ENCODE data around the gene RPAP3. TPM values are rescaled to one million over a fixed set of nuclear protein-coding genes. Genes with fewer than 3 reads are reported as not detected.

RPAP3 gene
- total RNA-seq, 1 donor from 2014 or later = 39.9 TPM

- Mint-ChIP-seq H3K4me3 (no peak overlapping the region), H3K36me3 (no peaks in the 10 kb centered on the region), H3K27me3 (no peaks in the 10 kb centered on the region), H3K9me3 (no peaks in the 10 kb centered on the region), H3K27ac (no peak overlapping the region), H3K4me1 (ENCODE audit: unreplicated experiment) (peaks cover 38% of the 10 kb centered on the region)
- no peak for DNase-seq (ENCODE audit: extremely low spot score, unreplicated experiment)
- TF ChIP-seq, protein P1, sequence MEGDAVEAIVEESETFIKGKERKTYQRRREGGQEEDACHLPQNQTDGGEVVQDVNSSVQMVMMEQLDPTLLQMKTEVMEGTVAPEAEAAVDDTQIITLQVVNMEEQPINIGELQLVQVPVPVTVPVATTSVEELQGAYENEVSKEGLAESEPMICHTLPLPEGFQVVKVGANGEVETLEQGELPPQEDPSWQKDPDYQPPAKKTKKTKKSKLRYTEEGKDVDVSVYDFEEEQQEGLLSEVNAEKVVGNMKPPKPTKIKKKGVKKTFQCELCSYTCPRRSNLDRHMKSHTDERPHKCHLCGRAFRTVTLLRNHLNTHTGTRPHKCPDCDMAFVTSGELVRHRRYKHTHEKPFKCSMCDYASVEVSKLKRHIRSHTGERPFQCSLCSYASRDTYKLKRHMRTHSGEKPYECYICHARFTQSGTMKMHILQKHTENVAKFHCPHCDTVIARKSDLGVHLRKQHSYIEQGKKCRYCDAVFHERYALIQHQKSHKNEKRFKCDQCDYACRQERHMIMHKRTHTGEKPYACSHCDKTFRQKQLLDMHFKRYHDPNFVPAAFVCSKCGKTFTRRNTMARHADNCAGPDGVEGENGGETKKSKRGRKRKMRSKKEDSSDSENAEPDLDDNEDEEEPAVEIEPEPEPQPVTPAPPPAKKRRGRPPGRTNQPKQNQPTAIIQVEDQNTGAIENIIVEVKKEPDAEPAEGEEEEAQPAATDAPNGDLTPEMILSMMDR (conservative IDR thresholded peaks at IDR 0.05) = no peak
Observed at GRCh38 chr12:47731723-47732122, 25.9 kb upstream of the RPAP3 start.

DNA sequence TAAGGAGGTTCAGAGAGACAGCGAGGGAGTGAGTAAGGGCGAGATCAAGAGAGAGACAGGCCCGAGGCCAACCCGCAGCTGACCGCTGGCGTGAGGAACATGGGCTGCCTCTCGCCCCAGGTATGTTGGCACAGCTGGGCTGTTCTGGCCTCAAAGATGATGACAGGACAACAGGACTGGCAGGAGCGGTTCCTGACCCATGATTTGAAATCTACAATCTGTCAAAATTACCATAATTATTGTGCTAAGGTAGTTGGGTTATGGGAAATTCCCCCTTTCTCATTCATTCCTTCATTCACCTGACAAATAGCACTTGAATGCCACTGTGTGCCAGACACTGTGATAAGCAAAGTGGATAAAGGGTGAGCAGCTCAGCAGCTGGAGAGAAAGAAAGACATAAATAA lies 24.5 kb upstream of the RPAP3 start:
- peaks cover 41% of the 10 kb centered on the region for H3K4me1 Mint-ChIP-seq (ENCODE audit: unreplicated experiment)
- H3K9me3 Mint-ChIP-seq = no peaks in the 10 kb centered on the region
- no peaks in the 10 kb centered on the region for H3K36me3 Mint-ChIP-seq
- no peak for DNase-seq (ENCODE audit: extremely low spot score, unreplicated experiment)
- TF ChIP-seq, protein P1 (conservative IDR thresholded peaks at IDR 0.05) = no peak
- no peaks in the 10 kb centered on the region for H3K27me3 Mint-ChIP-seq
- no peak overlapping the region for H3K27ac Mint-ChIP-seq
- H3K4me3 Mint-ChIP-seq = no peak overlapping the region

GRCh38 chr12:47729233-47729632 lies 23.4 kb upstream of the RPAP3 start:
- H3K9me3 Mint-ChIP-seq = no peaks in the 10 kb centered on the region
- no peak overlapping the region for H3K4me3 Mint-ChIP-seq
- TF ChIP-seq, protein P1 (conservative IDR thresholded peaks at IDR 0.05) = no peak

GRCh38 chr12:47725893-47726292 lies 20.1 kb upstream of the RPAP3 start:
- Mint-ChIP-seq H3K4me1 (ENCODE audit: unreplicated experiment) (peaks cover 41% of the 10 kb centered on the region), H3K4me3 (peak overlapping the region; percentile 64), H3K9me3 (no peaks in the 10 kb centered on the region), H3K27me3 (no peaks in the 10 kb centered on the region), H3K27ac (peak overlapping the region; percentile 80), H3K36me3 (no peaks in the 10 kb centered on the region)
- DNase-seq (ENCODE audit: extremely low spot score, unreplicated experiment) = no peak
- TF ChIP-seq, protein P1 (conservative IDR thresholded peaks at IDR 0.05) = no peak

More at GRCh38 chr12:47729233-47729632, 23.4 kb upstream of the RPAP3 start:
- Mint-ChIP-seq H3K27me3 (no peaks in the 10 kb centered on the region), H3K27ac (no peak overlapping the region), H3K4me1 (ENCODE audit: unreplicated experiment) (peaks cover 31% of the 10 kb centered on the region), H3K36me3 (no peaks in the 10 kb centered on the region)
- DNase-seq (ENCODE audit: extremely low spot score, unreplicated experiment) = no peak

- peaks cover 34% of the 10 kb centered on the region for H3K4me1 Mint-ChIP-seq (ENCODE audit: unreplicated experiment)
- TF ChIP-seq, protein P1 (conservative IDR thresholded peaks at IDR 0.05) = no peak
- no peak for DNase-seq (ENCODE audit: extremely low spot score, unreplicated experiment)
- H3K27ac Mint-ChIP-seq = peak within 1 kb of the TSS; percentile 80
- H3K36me3 Mint-ChIP-seq = no peaks in the 10 kb centered on the region
- no peaks in the 10 kb centered on the region for H3K27me3 Mint-ChIP-seq
- H3K4me3 Mint-ChIP-seq = peak within 1 kb of the TSS; percentile 64
- H3K9me3 Mint-ChIP-seq = no peaks in the 10 kb centered on the region
Observed at GRCh38 chr12:47725091-47725772, 19.4 kb upstream of the RPAP3 start, which contains the start of gene ENDOU. Gene ENDOU, minus strand, starts transcription at chr12:47725490. Its CDS starts 77 bp downstream, at chr12:47725413.
